ENCODE measurements around the gene HBP1.

- no peak for TF ChIP-seq PATZ1 (CRISPR knock-in tag; IDR thresholded peaks at IDR 0.05; ENCODE audit: borderline replicate concordance)
- TF ChIP-seq SNAI2 (CRISPR knock-in tag; IDR thresholded peaks at IDR 0.05), result no peak
Observed at GRCh38 chr7:107220356-107220755, 51.6 kb downstream of the HBP1 start.
